Upper lobe of left lung (tissue), 4 donors: ENCODE measurements around the gene IFITM2.

Source experiments
- CTCF ChIP-seq, 6 experiments: fragments of 450-650 bp in 4 of 6; fragments of 200-600 bp in 2 of 6; sonication (generic) in 2 of 6; IDR thresholded peaks; one replicate each; pipeline ENCODE4 v1.5.1; 2016 to 2019; ENCODE audit warnings: antibody characterized with exemption in 6 of 6
- EP300 ChIP-seq, 4 donors: sonication (generic); formaldehyde crosslinking; IDR thresholded peaks; one replicate each; pipeline ENCODE4 v1.5.1; 2017; ENCODE audit warnings: antibody characterized with exemption in 4 of 4, control low read depth in 2 of 4
- POLR2A ChIP-seq, 4 donors: fragments of 450-650 bp; IDR thresholded peaks; one replicate each; pipeline ENCODE4 v1.5.1; 2016 to 2017; ENCODE audit warnings: antibody characterized with exemption in 4 of 4, mild to moderate bottlenecking in 2 of 4
- POLR2AphosphoS5 ChIP-seq, 2 donors: sonication (generic); formaldehyde crosslinking; IDR thresholded peaks; one replicate each; pipeline ENCODE4 v1.5.1; 2017; ENCODE audit warnings: antibody characterized with exemption in 2 of 2

- TF ChIP-seq POLR2A (IDR thresholded peaks at IDR 0.05) (no peak), CTCF (IDR thresholded peaks at IDR 0.05) (no peak), POLR2AphosphoS5 (IDR thresholded peaks at IDR 0.05) (no peak), EP300 (IDR thresholded peaks at IDR 0.05) (no peak)
These were observed 43.8 kb downstream of the IFITM2 start for GRCh38 chr11:351411-351810.
